GM21723 (cell line): ENCODE results near the gene PLET1.
"Not testable (repeated sequence)": the region's sequence is repeated elsewhere in the genome, so short reads cannot be mapped to it uniquely, and the experiment has no call there.

Source experiments
- ATAC-seq: cut with Tn5 transposase; IDR thresholded peaks from one replicate; pipeline ENCODE4 v1.9.1; 2021; ENCODE audit warnings: mild to moderate bottlenecking, moderate library complexity; ENCODE audit not compliant: unreplicated experiment

Gene PLET1

DNA sequence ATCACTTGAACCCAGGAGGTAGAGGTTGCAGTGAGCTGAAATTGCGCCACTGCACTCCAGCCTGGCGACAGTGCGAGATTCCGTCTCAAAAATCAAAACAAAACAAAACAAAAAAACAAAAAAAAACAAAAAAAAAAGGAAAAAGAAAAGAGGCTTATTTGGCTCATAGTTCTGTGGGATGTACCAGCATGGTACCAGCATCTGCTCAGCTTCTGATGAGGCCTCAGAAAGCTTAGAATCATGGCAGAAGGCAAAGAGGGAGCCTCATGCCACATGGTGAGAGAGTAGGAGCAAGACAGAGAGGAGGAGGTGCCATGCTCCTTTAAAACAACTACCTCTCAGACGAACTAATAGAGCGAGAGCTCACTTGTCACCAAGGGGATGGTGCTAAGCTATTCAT, 45.0 kb downstream of the PLET1 start:
- ATAC-seq = no peak

- ATAC-seq = no peak
Observed at GRCh38 chr11:112213753-112214152, 46.9 kb downstream of the PLET1 start.

GRCh38 chr11:112212710-112213109, 48.0 kb downstream of the PLET1 start:
- ATAC-seq = no peak

- no peak for ATAC-seq
Observed at GRCh38 chr11:112212290-112212689, 48.4 kb downstream of the PLET1 start.

DNA sequence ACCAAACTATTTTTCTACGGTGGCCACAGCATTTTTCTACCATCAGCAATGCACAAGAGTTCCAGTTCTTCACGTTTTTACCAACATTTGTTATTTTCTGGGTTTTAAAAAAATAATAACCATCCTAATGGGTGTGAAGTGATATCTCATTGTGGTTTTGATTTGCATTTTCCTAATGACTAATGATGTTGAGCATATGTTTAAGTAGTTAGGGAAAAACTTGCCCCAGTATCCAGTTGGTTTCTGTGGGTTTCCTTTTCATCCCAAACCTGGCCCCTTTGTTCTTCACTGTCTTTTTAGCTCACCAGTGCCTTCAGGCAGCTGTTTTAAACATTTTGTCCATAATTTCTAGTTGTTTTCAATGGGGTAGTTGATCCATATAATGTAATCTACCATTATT, 49.1 kb downstream of the PLET1 start:
- no peak for ATAC-seq

GRCh38 chr11:112210890-112211289, 49.8 kb downstream of the PLET1 start:
- no peak for ATAC-seq

- ATAC-seq = no peak
Observed at GRCh38 chr11:112206071-112206470, 54.6 kb downstream of the PLET1 start.

DNA sequence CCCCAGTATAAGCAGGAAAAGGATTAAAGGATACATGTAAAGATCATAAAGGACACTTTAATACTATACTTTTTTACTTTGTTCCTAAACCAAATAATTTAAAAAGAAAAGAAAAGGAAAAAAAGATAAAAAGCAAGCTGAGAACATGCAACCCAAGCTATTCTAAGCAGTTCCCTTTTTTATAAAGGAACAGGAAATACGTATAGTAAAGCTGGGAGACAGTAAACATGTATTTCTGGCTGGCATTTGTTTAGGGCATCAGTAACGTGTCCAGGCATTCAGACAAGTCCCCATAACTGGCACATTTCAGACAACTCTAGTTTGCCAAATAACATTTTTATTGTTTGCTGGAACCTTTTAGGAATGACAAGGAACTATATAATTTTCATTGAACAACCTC, 60.4 kb downstream of the PLET1 start:
- ATAC-seq = no peak

- ATAC-seq = not testable (repeated sequence)
Observed at GRCh38 chr11:112199101-112199500, 61.6 kb downstream of the PLET1 start.
